Measurements from ENCODE around the gene HTRA1.

Gene HTRA1

GRCh38 chr10:122494173-122494820 is 32.9 kb downstream of the HTRA1 start:
- no peaks in the 10 kb centered on the region; the same call in 1 of the 2 replicates for H3K27me3 ChIP-seq (ENCODE audit: insufficient read depth, low read length)
- no peak overlapping the region for H2AFZ ChIP-seq (ENCODE audit: low read length)
- no peak for TF ChIP-seq CTCF (IDR thresholded peaks at IDR 0.05; ENCODE audit: low read length)
- TF ChIP-seq EZH2 (IDR thresholded peaks at IDR 0.05; ENCODE audit: borderline replicate concordance, low read length), result no peak
- H3K36me3 ChIP-seq (ENCODE audit: insufficient read depth, low read length), result no peaks in the 10 kb centered on the region
- H3K9me2 ChIP-seq (ENCODE audit: low read depth, low read length), result no peaks in the 10 kb centered on the region
- no peak overlapping the region for H3K4me3 ChIP-seq (ENCODE audit: low read depth, low read length, poor library complexity, severe bottlenecking)
- H3K79me2 ChIP-seq (ENCODE audit: insufficient read depth, low read length), result no peaks in the 10 kb centered on the region
- H3K9me3 ChIP-seq (ENCODE audit: low read length), result no peaks in the 10 kb centered on the region
- no peaks in the 10 kb centered on the region for H3F3A ChIP-seq (ENCODE audit: insufficient read depth, low read length)
- no peak overlapping the region for H3K4me2 ChIP-seq (ENCODE audit: low read length)
- no peak overlapping the region for H3K9ac ChIP-seq (ENCODE audit: low read length)
- H3K27ac ChIP-seq (ENCODE audit: low read depth, low read length, poor library complexity, severe bottlenecking), result no peak overlapping the region
- H4K20me1 ChIP-seq (ENCODE audit: insufficient read depth, low read length), result no peaks in the 10 kb centered on the region
- no peaks in the 10 kb centered on the region for H3K4me1 ChIP-seq (ENCODE audit: insufficient read depth, low read length, severe bottlenecking)

DNA sequence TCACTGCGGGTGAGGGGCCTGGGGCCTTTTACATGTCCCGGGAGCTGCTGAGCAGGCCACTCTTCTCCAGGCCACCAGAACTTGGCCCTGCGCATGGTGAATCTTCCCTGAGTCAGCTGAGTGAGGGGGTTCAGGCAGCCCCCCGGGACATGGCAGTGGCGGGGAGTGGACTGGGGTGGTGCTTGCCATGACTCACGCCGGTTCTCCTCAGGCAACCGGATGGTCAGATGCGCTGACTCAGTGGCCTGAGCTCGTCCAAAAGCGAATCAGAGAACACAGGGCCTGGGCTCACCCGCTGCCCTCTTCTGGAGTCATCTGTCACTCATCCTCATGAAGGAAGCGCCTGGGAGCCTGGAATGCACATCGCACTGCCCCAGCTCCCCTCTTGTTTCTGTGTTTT is 33.5 kb downstream of the HTRA1 start:
- Histone ChIP-seq H3K36me3 (ENCODE audit: insufficient read depth, low read length) (no peaks in the 10 kb centered on the region), H3K9me2 (ENCODE audit: low read depth, low read length) (no peaks in the 10 kb centered on the region), H3K9me3 (ENCODE audit: low read length) (no peaks in the 10 kb centered on the region), H3K27ac (ENCODE audit: low read depth, low read length, poor library complexity, severe bottlenecking) (no peak overlapping the region), H3K4me3 (ENCODE audit: low read depth, low read length, poor library complexity, severe bottlenecking) (no peak overlapping the region), H3K4me1 (ENCODE audit: insufficient read depth, low read length, severe bottlenecking) (no peaks in the 10 kb centered on the region), H3F3A (ENCODE audit: insufficient read depth, low read length) (no peaks in the 10 kb centered on the region), H4K20me1 (ENCODE audit: insufficient read depth, low read length) (no peaks in the 10 kb centered on the region), H3K27me3 (ENCODE audit: insufficient read depth, low read length) (no peaks in the 10 kb centered on the region; the same call in 1 of the 2 replicates), H3K9ac (ENCODE audit: low read length) (no peak overlapping the region), H2AFZ (ENCODE audit: low read length) (no peak overlapping the region), H3K79me2 (ENCODE audit: insufficient read depth, low read length) (no peaks in the 10 kb centered on the region), H3K4me2 (ENCODE audit: low read length) (no peak overlapping the region)
- TF ChIP-seq CTCF (IDR thresholded peaks at IDR 0.05; ENCODE audit: low read length) (no peak), EZH2 (IDR thresholded peaks at IDR 0.05; ENCODE audit: borderline replicate concordance, low read length) (no peak)

GRCh38 chr10:122495406-122496340 is 34.3 kb downstream of the HTRA1 start:
- Histone ChIP-seq H3F3A (ENCODE audit: insufficient read depth, low read length) (no peaks in the 10 kb centered on the region), H3K4me2 (ENCODE audit: low read length) (no peak overlapping the region), H3K9ac (ENCODE audit: low read length) (no peak overlapping the region), H3K4me3 (ENCODE audit: low read depth, low read length, poor library complexity, severe bottlenecking) (no peak overlapping the region), H3K27me3 (ENCODE audit: insufficient read depth, low read length) (no peaks in the 10 kb centered on the region; the same call in 1 of the 2 replicates), H3K27ac (ENCODE audit: low read depth, low read length, poor library complexity, severe bottlenecking) (no peak overlapping the region), H4K20me1 (ENCODE audit: insufficient read depth, low read length) (no peaks in the 10 kb centered on the region), H3K9me3 (ENCODE audit: low read length) (no peaks in the 10 kb centered on the region), H3K79me2 (ENCODE audit: insufficient read depth, low read length) (no peaks in the 10 kb centered on the region), H3K4me1 (ENCODE audit: insufficient read depth, low read length, severe bottlenecking) (no peaks in the 10 kb centered on the region), H3K36me3 (ENCODE audit: insufficient read depth, low read length) (no peaks in the 10 kb centered on the region), H3K9me2 (ENCODE audit: low read depth, low read length) (no peaks in the 10 kb centered on the region), H2AFZ (ENCODE audit: low read length) (no peak overlapping the region)
- TF ChIP-seq EZH2 (IDR thresholded peaks at IDR 0.05; ENCODE audit: borderline replicate concordance, low read length) (no peak), CTCF (IDR thresholded peaks at IDR 0.05; ENCODE audit: low read length) (no peak)
